ENCODE results near the gene ETV6.

DNA sequence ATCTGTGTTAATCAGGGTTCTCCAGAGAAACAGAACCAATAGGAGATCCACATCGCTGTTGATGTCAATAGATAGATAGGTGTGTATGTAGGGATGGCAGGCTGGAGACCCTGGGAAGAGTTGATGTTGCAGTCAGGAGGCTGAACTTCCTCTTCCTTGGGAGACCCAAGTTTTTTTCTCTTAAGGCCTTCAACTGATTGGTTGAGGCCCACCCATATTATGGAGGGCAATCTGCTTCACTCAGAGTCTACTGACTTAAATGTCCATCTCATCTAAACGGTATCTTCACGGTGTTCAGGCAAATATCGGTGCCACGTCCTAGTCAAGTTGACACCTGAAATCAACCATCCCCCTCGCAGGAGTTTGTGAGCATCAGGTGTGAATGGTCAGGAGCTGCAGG is 63.0 kb downstream of the ETV6 start:
- no peak for TF ChIP-seq CTCF (conservative IDR thresholded peaks at IDR 0.05; ENCODE audit: low read length)
- no peak for TF ChIP-seq EZH2phosphoT487 (IDR thresholded peaks at IDR 0.05; ENCODE audit: borderline replicate concordance)
